Measurements from ENCODE around the gene CEP57.

GRCh38 chr11:95751515-95751914 lies 38.8 kb upstream of the CEP57 start:
- TF ChIP-seq, protein P1, sequence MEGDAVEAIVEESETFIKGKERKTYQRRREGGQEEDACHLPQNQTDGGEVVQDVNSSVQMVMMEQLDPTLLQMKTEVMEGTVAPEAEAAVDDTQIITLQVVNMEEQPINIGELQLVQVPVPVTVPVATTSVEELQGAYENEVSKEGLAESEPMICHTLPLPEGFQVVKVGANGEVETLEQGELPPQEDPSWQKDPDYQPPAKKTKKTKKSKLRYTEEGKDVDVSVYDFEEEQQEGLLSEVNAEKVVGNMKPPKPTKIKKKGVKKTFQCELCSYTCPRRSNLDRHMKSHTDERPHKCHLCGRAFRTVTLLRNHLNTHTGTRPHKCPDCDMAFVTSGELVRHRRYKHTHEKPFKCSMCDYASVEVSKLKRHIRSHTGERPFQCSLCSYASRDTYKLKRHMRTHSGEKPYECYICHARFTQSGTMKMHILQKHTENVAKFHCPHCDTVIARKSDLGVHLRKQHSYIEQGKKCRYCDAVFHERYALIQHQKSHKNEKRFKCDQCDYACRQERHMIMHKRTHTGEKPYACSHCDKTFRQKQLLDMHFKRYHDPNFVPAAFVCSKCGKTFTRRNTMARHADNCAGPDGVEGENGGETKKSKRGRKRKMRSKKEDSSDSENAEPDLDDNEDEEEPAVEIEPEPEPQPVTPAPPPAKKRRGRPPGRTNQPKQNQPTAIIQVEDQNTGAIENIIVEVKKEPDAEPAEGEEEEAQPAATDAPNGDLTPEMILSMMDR (conservative IDR thresholded peaks at IDR 0.05 in 1 of 2, IDR thresholded peaks at IDR 0.05 in 1 of 2; ENCODE audit: low read depth in 1 of 2, low read length in 2 of 2) = no peak
- TF ChIP-seq EZH2 (IDR thresholded peaks at IDR 0.05; ENCODE audit: low read length, missing control alignments) = no peak

All from fibroblast of lung (primary cell).